ENCODE data around the gene ST6GALNAC1.

GRCh38 chr17:76598004-76598439, 45.5 kb downstream of the ST6GALNAC1 start:
- TF ChIP-seq GATA2 (IDR thresholded peaks at IDR 0.05; ENCODE audit: low read depth, low read length) (no peak), GATA3 (IDR thresholded peaks at IDR 0.05; ENCODE audit: low read depth, low read length) (no peak)
